Endometrium (tissue), 2 donors: ENCODE measurements around the gene DBNDD2.

ENCODE experiments used
- FAIRE-seq: peaks from 2 replicates; lab custom pipeline; 2012; peaks lifted over from hg19 to GRCh38; lab: Jason Lieb, UNC
- donor health status: control.
- donor health status: control.

Gene DBNDD2

GRCh38 chr20:45452772-45453691, 44.9 kb downstream of the DBNDD2 start:
- no peak for FAIRE-seq

- no peak for FAIRE-seq
Observed at GRCh38 chr20:45456632-45457031, 48.5 kb downstream of the DBNDD2 start.

DNA sequence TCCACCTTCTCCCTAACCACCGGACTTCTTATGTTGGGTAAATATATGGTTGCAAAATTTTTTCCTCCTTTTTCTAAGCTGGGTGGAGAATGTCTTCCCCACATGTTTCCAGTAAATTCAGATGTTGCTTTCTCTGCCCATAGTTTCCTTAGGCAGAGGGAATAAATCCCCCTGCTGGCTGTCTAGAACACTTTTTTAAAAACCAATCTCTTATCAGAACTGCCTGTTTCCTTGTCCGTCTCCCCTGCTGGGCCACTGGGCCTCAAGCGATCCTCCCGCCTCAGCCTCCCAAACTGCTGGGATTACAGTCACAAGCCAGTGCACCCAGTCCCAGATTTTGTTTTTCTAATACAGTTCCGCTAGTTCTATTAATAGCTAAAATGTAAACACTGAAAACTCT, 51.5 kb downstream of the DBNDD2 start:
- FAIRE-seq: no peak
